K562 treated with DMSO at 1 percent for 48 hours (cell line): ENCODE measurements around the gene OR56A5. TPM values are rescaled to one million over a fixed set of nuclear protein-coding genes. Genes with fewer than 3 reads are reported as not detected.

ENCODE experiments used
- total RNA-seq: library from RNA; unstranded; fragments of 300-600 nt; gene quantifications from 2 replicates; pipeline ENCODE4 v1.2.3, GENCODE V29; 2022; ENCODE audit warnings: low replicate concordance; ENCODE audit errors: extremely low read depth

OR56A5 gene
- not detected in 2 replicates for total RNA-seq

DNA sequence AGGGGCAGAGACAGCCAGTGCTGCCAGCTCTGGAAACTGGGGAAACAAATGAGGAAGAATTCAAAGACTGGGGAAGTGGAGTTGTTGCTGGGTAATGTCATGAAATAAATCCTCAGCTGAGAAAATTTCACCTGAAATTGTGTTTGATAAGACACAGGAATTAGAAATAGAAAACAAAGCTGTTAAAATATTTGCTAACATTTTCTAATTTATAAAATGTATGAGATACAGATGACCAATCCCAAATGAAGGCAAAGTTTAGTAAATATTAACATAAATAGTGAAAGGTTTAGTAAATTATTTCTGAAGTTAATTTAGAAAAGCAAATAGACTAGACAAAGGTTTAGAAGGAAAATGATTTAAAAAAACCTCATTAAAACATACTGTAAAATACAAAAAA lies at the start of gene OR56A5:
Gene OR56A5, minus strand, starts transcription at position 101 of the 400 bp plus-strand sequence. Its CDS starts 0 bp downstream, at position 101.

GRCh38 chr11:6006846-6007245 lies 38.6 kb upstream of the OR56A5 start, which contains the start of gene OR56A4:
Gene OR56A4, minus strand, starts transcription at chr11:6006946. Its CDS starts 3,954 bp downstream, at chr11:6002992.

DNA sequence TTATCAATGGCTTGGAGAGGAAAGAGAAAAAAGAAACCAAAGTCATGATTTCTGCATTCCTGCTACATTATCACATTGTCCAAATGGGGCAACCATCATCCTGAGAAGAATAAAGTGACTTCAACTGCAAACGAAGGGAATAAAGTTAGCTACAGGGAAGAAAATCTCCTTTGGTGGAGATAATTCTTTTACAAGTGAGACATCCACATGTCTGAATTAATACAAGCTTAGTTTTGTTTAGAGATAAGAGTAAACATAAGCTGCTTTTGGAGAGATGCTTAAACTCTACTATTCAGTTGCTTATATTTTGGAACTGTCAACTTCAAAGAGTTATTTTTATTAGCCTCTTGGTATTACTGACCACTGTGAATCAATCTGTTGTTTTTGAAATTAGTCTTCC lies 18.6 kb upstream of the OR56A5 start, which contains the start of gene OR52L1:
Gene OR52L1, minus strand, starts transcription at position 101 of the 400 bp plus-strand sequence. Its CDS starts 55 bp downstream, at position 46.

DNA sequence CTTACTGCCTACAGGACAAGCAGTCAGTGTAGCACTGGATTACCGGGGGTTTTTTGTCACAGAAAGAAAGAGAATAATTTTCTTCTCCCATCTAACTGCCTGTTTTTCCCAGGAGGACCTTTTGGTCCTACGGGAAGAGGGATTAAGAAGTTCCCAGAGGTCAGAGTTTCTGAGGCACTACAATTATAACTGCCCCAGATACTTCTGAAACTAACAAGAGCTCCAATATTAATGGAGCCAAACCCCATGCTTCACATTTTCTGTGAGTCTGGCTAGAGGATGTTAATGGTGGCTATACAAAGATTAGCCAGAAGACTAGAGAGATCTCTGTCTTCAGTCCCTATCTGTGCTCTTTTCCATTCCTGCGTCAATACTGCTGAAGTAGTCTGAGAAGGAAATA lies 26.3 kb downstream of the OR56A5 start, which contains the start of gene OR56A3:
Gene OR56A3, plus strand, starts transcription at position 301 of the 400 bp plus-strand sequence. CDS start 5,096 bp downstream, outside the sequence.

Other genes starting within 250 kb of the OR56A5 start
- not detected in 2 replicates for gene OR56B1, start 232.0 kb downstream of the OR56A5 start, total RNA-seq
- not detected in 2 replicates for gene OR52N4, start 214.3 kb downstream of the OR56A5 start, total RNA-seq
- gene OR52N5, start 185.1 kb downstream of the OR56A5 start, total RNA-seq: not detected in 2 replicates
- gene OR52N1, start 177.2 kb downstream of the OR56A5 start, total RNA-seq: not detected in 2 replicates
- not detected in 2 replicates for gene OR52N2, start 159.6 kb downstream of the OR56A5 start, total RNA-seq
- gene OR52E6, start 126.6 kb downstream of the OR56A5 start, total RNA-seq: not detected in 2 replicates
- not detected in 2 replicates for gene OR52E8, start 110.8 kb downstream of the OR56A5 start, total RNA-seq
- not detected in 2 replicates for gene OR52E4, start 87.9 kb downstream of the OR56A5 start, total RNA-seq
- not detected in 2 replicates for gene OR52E5, start 75.3 kb downstream of the OR56A5 start, total RNA-seq
- not detected in 2 replicates for gene OR56A3, start 26.2 kb downstream of the OR56A5 start, total RNA-seq
- gene OR52L1, start 18.5 kb upstream of the OR56A5 start, total RNA-seq: not detected in 2 replicates
- not detected in 2 replicates for gene OR56A4, start 38.5 kb upstream of the OR56A5 start, total RNA-seq
- not detected in 2 replicates for gene OR56A1, start 62.3 kb upstream of the OR56A5 start, total RNA-seq
- gene OR56B4, start 139.2 kb upstream of the OR56A5 start, total RNA-seq: not detected in 2 replicates
- not detected in 2 replicates for gene OR52B2, start 201.8 kb upstream of the OR56A5 start, total RNA-seq
- not detected in 2 replicates for gene OR52W1, start 230.7 kb upstream of the OR56A5 start, total RNA-seq
- gene C11orf42, start 237.1 kb upstream of the OR56A5 start, total RNA-seq: not detected in 2 replicates